HCEC 1CT (cell line): ENCODE results near the gene SLC66A3.

Experiments
- DNase-seq: peaks from one replicate; pipeline ENCODE4 v3.0.0-alpha.2; 2017

Gene SLC66A3

GRCh38 chr2:11155381-11156035, at the start of gene SLC66A3:
SLC66A3 (plus strand) TSS chr2:11155467; CDS start chr2:11155547, 80 bp downstream.
- DNase-seq = peak; percentile 82

GRCh38 chr2:11109002-11109401, 46.3 kb upstream of the SLC66A3 start:
- DNase-seq = no peak

GRCh38 chr2:11112870-11113428, 42.3 kb upstream of the SLC66A3 start:
- no peak for DNase-seq

- no peak for DNase-seq
Measured at GRCh38 chr2:11117776-11118175, 37.5 kb upstream of the SLC66A3 start.

- DNase-seq = no peak
Measured at GRCh38 chr2:11118761-11119160, 36.5 kb upstream of the SLC66A3 start.

- no peak for DNase-seq
Measured at GRCh38 chr2:11121099-11121822, 34.0 kb upstream of the SLC66A3 start.

- DNase-seq = no peak
Measured at GRCh38 chr2:11121823-11122155, 33.5 kb upstream of the SLC66A3 start.

- no peak for DNase-seq
Measured at GRCh38 chr2:11122380-11122779, 32.9 kb upstream of the SLC66A3 start.

GRCh38 chr2:11123001-11123809, 32.1 kb upstream of the SLC66A3 start:
- no peak for DNase-seq

GRCh38 chr2:11123856-11124759, 31.2 kb upstream of the SLC66A3 start:
- DNase-seq = peak; percentile 37

GRCh38 chr2:11124760-11125068, 30.6 kb upstream of the SLC66A3 start:
- DNase-seq = no peak

GRCh38 chr2:11127761-11128160, 27.5 kb upstream of the SLC66A3 start:
- DNase-seq = no peak

GRCh38 chr2:11128243-11128951, 26.9 kb upstream of the SLC66A3 start:
- DNase-seq = peak; percentile 78

- DNase-seq = no peak
Measured at GRCh38 chr2:11129598-11130449, 25.4 kb upstream of the SLC66A3 start.

- no peak for DNase-seq
Measured at GRCh38 chr2:11131166-11131920, 23.9 kb upstream of the SLC66A3 start.

- no peak for DNase-seq
Measured at GRCh38 chr2:11132036-11132671, 23.1 kb upstream of the SLC66A3 start.

GRCh38 chr2:11133238-11133935, 21.9 kb upstream of the SLC66A3 start:
- DNase-seq = no peak

GRCh38 chr2:11133936-11134320, 21.3 kb upstream of the SLC66A3 start:
- DNase-seq = no peak

GRCh38 chr2:11134349-11134748, 20.9 kb upstream of the SLC66A3 start:
- no peak for DNase-seq
